GM19467 (cell line): ENCODE data around the gene RUSC1.
A peak's percentile ranks its signal among the peaks of the same experiment; 100 is the strongest.

ENCODE experiments used
- ATAC-seq: cut with Tn5 transposase; IDR thresholded peaks from one replicate; pipeline ENCODE4 v1.9.1; 2021; ENCODE audit warnings: mild to moderate bottlenecking, moderate library complexity; ENCODE audit not compliant: unreplicated experiment

Gene RUSC1

GRCh38 chr1:155294520-155295182 is 26.0 kb upstream of the RUSC1 start:
- no peak for ATAC-seq

- ATAC-seq, result no peak
Observed at GRCh38 chr1:155295183-155295941, 25.3 kb upstream of the RUSC1 start.

DNA sequence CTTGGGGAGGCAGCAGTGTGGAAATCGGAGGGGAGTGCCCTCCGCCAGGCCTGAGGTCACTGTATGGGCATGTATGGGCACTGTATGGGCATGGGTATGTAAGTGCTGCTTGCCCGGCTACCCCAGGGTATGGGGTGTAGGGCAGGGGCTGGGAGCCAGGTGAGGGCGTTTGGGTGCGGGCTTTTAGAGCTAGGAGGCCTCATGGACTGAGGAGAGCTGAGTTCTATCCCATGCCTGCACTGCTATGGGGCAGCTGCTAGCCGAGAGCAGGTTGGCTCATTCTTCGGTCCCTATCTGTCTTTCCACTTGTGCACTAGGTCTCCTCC is 24.8 kb upstream of the RUSC1 start:
- no peak for ATAC-seq

- no peak for ATAC-seq
Observed at GRCh38 chr1:155296661-155297060, 24.0 kb upstream of the RUSC1 start.

GRCh38 chr1:155297384-155297783 is 23.3 kb upstream of the RUSC1 start:
- no peak for ATAC-seq

DNA sequence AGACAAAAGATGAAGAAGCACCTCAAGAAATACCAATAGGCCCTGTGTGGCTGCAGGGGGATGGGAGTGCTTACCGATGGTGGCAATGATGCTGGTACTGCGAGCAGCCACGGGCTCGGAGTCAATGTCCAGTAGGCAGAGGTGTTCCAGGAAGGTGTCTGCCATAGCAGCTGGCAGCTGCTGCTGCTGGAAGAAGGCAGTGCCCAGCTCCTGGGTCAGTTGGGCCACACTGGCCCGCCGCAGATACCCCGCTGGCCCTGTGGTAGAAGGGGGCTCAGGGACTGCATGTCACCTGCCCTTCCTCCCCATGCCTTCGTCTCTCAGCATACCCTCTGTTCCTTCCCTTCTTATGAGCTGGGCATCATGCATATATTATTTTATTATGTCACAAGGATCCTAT is 20.7 kb upstream of the RUSC1 start:
- ATAC-seq, result no peak

- ATAC-seq, result no peak
Observed at GRCh38 chr1:155300553-155301329, 20.0 kb upstream of the RUSC1 start.

GRCh38 chr1:155301342-155301841 is 19.3 kb upstream of the RUSC1 start, which contains the start of gene PKLR:
Gene PKLR (minus strand): TSS chr1:155301438. CDS start chr1:155301395, 43 bp downstream.
- no peak for ATAC-seq

DNA sequence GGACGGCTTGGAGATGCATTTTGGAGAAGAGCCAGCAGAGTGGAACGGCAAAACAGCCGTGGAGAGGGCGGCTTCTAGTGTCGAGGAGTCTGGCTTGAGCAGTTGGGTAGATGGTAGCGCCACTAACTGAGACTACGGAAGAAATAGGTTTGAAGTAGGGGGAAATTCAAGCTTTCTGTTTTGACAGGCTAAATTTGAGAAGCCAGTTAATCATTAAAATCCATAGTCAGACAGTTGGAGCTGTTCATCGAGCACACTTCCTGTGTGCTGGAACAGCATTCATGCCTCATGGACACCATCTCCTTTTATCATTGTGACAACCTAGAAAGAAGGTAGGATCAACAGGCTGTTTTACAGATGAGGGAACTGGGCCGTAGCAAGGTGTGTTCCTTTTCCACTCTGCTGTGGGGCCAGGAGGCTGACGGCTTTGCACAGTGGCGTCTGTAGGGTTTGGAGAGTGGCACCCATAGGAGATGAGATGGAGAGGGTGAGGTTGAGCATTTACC is 16.1 kb upstream of the RUSC1 start:
- ATAC-seq, result no peak

DNA sequence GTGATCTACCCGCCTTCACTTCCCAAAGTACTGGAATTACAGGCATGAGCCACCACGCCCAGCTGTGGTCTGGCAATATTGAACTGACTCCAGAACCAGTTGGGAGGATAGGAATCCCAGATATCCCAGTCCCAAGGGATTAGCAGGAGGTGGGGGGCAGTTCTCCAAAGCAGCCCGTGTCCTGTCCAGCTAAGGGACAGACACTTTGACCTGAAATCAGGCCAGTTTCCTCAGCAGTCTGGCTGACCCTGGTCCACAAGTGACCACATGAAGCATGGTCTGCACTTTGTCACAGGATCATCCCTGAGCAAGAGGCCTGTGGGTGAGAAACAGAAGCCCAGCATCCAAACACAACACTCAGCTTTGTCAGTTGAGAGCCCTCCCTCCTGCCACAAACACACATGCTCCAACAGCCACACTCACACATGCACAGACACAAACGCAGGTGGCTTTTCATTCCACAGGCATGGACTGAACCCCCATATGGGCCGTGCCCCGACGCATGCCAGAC is 14.8 kb upstream of the RUSC1 start:
- ATAC-seq, result no peak

GRCh38 chr1:155307247-155307740 is 13.4 kb upstream of the RUSC1 start:
- ATAC-seq, result no peak

DNA sequence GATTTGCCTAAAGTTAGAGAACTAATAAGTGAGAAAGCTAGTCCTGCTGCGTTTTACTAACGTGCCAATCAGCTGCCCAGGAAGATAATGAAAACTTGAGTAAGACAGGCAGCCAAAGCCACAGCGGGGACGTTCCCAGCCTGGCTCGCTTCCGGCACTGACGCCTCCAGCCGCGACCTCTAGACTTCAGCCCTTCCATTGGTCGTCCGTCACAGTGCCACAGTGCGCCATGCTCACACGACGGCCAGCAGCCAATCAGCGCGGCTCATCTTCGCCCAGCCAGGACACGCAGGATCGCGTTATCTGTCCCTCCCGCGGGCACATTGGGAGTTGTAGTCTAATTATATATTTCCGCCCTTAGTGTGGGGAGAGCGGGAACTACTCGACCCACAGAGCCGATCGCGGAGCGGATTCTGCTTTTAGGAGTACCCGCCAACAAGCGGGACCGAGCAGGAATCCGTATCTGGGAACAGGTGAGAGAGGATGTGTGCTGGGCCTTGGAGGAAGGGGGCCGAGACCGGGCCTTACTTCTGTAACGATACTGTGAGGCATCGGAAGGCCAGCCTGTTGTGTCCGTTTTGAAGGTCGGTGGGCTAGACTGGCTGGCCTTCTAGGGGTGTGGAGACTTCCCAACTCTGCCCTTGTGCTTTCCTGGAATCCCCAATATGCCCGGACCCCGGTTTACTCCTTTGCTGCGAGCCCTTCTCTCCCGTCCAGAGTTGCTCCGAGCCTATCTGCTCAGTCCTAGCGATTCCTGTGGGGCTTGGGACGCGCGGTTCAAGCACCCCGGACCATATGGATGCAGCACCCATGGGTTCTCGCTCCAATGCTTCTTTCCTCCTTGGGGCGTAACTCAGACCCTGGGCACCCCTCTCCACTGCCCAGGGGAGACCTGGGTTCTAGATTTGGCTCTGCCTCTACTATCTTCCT is 11.9 kb upstream of the RUSC1 start, which contains the start of gene FDPS:
FDPS (plus strand) TSS at position 374 of the 930 bp plus-strand sequence. CDS start 924 bp downstream, outside the sequence.
- ATAC-seq, result peak; percentile 91

GRCh38 chr1:155309423-155310021 is 11.2 kb upstream of the RUSC1 start:
- no peak for ATAC-seq

- ATAC-seq, result no peak
Observed at GRCh38 chr1:155313261-155313660, 7.4 kb upstream of the RUSC1 start.

GRCh38 chr1:155316922-155317321 is 3.8 kb upstream of the RUSC1 start:
- ATAC-seq, result no peak

DNA sequence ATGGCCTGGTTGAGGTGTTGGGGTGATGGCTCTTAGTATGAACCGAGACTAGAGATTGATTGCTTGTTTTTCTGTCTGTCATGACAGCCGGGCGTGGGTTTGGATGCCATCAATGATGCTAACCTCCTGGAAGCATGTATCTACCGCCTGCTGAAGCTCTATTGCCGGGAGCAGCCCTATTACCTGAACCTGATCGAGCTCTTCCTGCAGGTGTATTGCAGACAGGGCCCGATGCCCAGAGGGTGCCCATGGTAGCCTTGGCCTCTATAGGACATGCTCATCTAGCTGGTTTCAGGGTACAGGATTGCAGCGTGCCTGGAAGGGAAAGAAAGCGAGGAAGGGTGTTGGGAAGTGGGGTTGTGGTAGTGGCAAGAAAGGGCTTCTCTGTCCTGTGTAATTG is 2.6 kb upstream of the RUSC1 start:
- ATAC-seq, result no peak

GRCh38 chr1:155319536-155319935 is 1.2 kb upstream of the RUSC1 start:
- no peak for ATAC-seq

DNA sequence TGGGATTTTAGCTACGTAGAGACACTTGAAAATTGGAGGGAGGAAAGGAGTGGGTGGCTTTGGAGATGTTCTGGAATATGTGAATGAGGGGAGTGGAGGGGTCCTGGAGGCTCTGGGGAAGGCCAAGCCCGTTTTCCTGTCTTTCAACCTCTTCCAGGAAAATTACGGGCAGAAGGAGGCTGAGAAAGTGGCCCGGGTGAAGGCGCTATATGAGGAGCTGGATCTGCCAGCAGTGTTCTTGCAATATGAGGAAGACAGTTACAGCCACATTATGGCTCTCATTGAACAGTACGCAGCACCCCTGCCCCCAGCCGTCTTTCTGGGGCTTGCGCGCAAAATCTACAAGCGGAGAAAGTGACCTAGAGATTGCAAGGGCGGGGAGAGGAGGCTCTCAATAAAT is 442 bp upstream of the RUSC1 start:
- ATAC-seq, result no peak
